MM.1S (cell line): ENCODE measurements around the gene CD99L2.

Source experiments
- CTCF ChIP-seq: fragments of 300-600 bp; sonication (generic); IDR thresholded peaks from 2 replicates; pipeline ENCODE4 v1.5.1; 2016; ENCODE audit warnings: antibody characterized with exemption, low read length, mixed read lengths
- EZH2 ChIP-seq: fragments of 300-600 bp; sonication (generic); optimal IDR thresholded peaks from 2 replicates; pipeline ENCODE3; 2017; ENCODE audit warnings: low read depth, mild to moderate bottlenecking, antibody characterized with exemption, low read length, mixed read lengths

GRCh38 chrX:150761176-150761818 lies 137.2 kb downstream of the CD99L2 start:
- no peak for TF ChIP-seq CTCF
- TF ChIP-seq EZH2, result no peak
